Ishikawa (cell line): ENCODE measurements around the gene MOCS1.
A peak's percentile ranks its signal among the peaks of the same experiment; 100 is the strongest.

Source experiments
- CEBPB ChIP-seq: IDR thresholded peaks from 2 replicates; pipeline ENCODE4 v1.6.1; 2012
- CREB1 ChIP-seq: IDR thresholded peaks from 2 replicates; pipeline ENCODE4 v1.6.1; 2012; ENCODE audit warnings: low read depth
- EGR1 ChIP-seq: IDR thresholded peaks from 2 replicates; pipeline ENCODE4 v1.6.1; 2012
- EP300 ChIP-seq: IDR thresholded peaks from 2 replicates; pipeline ENCODE4 v1.6.1; 2012; ENCODE audit warnings: borderline replicate concordance
- FOXM1 ChIP-seq: IDR thresholded peaks from 2 replicates; pipeline ENCODE4 v1.6.1; 2012; ENCODE audit warnings: low read depth, borderline replicate concordance
- NFIC ChIP-seq: IDR thresholded peaks from 2 replicates; pipeline ENCODE4 v1.6.1; 2012
- RAD21 ChIP-seq: IDR thresholded peaks from 2 replicates; pipeline ENCODE4 v1.6.1; 2012; ENCODE audit warnings: low read depth
- TAF1 ChIP-seq: IDR thresholded peaks from 2 replicates; pipeline ENCODE4 v1.6.1; 2012; ENCODE audit warnings: low read depth, mild to moderate bottlenecking
- TCF12 ChIP-seq: IDR thresholded peaks from 2 replicates; pipeline ENCODE4 v1.6.1; 2012; ENCODE audit warnings: low read depth
- TEAD4 ChIP-seq: IDR thresholded peaks from 2 replicates; pipeline ENCODE4 v1.6.1; 2012
- YY1 ChIP-seq: IDR thresholded peaks from 2 replicates; pipeline ENCODE4 v1.6.1; 2012; ENCODE audit warnings: low read depth
- ZBTB7A ChIP-seq: IDR thresholded peaks from 2 replicates; pipeline ENCODE4 v1.6.1; 2012; ENCODE audit warnings: low read depth
- TF ChIP-seq, protein P1 (sequence below): IDR thresholded peaks from 2 replicates; pipeline ENCODE4 v1.6.1; 2012
- TF ChIP-seq, protein P2 (sequence below): IDR thresholded peaks from 2 replicates; pipeline ENCODE4 v1.6.1; 2012
- TF ChIP-seq, protein P3 (sequence below): IDR thresholded peaks from 2 replicates; pipeline ENCODE4 v1.6.1; 2012; ENCODE audit warnings: low read depth, mild to moderate bottlenecking

The MOCS1 gene

DNA sequence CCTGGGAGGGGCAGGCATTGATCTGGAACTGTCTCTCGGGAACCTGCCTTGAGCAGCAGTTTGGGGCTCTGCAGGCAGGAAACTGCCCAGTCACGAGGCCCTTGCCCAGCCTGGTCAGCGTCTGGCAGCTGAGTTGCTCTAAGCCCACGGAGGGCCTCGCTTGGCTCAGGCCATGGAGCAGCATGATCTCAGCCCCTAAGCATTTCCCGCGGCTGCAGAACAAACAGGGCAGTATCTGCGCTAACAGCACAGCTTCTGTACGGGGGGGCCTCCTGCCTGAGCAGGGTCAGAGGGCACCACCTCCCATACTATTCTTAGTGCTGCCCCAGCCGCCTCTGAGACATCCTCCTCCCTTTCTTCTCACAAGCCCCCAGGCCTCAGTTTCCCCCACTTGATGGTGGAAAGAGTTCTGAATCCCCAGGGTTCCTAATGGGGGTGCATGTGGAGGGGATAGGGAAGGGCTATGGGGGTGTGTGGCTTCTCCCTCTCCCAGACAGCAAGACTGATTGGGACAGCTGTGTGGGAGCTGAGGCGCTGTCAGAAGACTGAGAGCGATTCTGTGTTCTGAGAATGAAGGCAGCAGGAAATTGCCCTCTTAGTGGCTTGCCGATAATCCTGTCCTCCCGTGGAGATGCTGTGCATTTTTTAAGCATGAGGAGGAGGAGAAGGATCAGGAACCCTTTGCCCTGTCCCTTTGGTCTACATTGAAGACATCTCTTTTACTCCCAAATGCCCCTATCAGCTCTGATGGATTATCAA, 46.4 kb downstream of the MOCS1 start:
- TF ChIP-seq EP300, result no peak
- TF ChIP-seq, protein P1, sequence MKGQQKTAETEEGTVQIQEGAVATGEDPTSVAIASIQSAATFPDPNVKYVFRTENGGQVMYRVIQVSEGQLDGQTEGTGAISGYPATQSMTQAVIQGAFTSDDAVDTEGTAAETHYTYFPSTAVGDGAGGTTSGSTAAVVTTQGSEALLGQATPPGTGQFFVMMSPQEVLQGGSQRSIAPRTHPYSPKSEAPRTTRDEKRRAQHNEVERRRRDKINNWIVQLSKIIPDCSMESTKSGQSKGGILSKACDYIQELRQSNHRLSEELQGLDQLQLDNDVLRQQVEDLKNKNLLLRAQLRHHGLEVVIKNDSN, result 0 out of 2 replicates have a peak, but pooled peaks have one; percentile 35
- TF ChIP-seq, protein P2, sequence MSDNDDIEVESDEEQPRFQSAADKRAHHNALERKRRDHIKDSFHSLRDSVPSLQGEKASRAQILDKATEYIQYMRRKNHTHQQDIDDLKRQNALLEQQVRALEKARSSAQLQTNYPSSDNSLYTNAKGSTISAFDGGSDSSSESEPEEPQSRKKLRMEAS, result 0 out of 2 replicates have a peak, but pooled peaks have one; percentile 34

DNA sequence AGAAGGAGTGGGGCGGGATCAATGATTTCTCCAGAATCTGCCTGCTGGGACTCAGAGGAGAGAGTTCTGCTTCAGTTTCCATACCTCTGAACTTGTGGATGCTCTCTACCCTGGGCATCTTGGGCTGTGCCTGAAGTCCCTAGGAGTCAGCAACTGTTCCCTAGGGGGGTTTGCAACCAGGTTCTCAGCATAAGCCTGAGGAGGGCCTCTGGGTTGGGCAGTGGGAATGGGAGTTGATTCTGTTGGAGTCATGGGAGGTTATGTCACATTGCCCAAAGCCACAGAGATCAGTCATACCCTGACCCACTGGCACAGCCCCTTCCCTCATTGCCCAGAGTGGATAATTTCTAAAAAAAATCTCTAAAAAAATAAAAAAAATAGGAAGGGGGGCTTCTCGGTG, 47.4 kb downstream of the MOCS1 start:
- TF ChIP-seq TAF1, result no peak
- TF ChIP-seq, protein P1, result no peak

DNA sequence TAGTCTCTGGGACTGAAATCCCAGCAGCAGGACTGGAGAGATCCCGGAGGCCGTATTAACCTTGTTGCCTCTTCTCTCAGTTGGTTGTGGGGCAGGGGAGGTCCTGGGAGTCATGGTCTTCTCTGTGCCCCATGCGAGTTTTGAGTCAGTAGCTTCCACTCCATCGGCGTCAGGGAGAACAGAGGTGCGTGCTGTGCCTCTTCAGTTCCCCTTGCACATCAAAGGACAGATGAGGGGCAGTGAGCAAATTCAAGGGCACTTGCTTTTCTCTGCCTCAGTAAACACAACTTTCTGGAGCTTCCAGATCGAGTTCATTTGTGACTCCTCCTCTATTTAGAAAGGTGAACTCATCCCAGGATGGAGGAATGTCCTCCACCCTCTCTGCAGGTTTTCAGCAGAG, 48.6 kb downstream of the MOCS1 start:
- TF ChIP-seq YY1 (no peak), TAF1 (no peak), EP300 (no peak), CREB1 (no peak), TCF12 (no peak), CEBPB (no peak), TEAD4 (no peak), ZBTB7A (no peak), RAD21 (no peak), FOXM1 (no peak)
- TF ChIP-seq, protein P1, result no peak
- TF ChIP-seq, protein P2, result no peak

DNA sequence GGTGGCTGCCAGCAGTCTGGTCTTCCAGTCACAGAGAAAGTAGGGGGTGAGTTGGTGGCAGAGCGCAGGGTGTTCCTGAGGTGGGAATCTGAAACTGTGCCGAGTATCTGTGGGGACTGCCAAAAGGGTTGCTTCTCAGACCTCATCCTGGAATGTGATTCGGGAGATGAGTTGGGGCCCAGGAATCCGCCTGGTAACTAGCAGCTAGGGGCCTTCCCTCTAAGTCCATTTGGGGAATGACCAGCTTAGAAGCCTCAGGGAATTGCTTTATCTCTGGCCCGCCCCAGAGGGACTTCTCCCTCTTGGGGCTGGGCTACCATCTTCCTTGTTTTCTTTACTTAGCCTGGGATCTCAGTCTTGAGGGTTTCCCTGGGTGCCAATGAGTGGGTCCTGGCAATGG, 49.6 kb downstream of the MOCS1 start:
- TF ChIP-seq RAD21 (no peak), CEBPB (no peak), TCF12 (no peak), YY1 (no peak), TEAD4 (no peak), NFIC (no peak), CREB1 (no peak), ZBTB7A (no peak), FOXM1 (no peak), EGR1 (no peak), EP300 (no peak), TAF1 (no peak)
- TF ChIP-seq, protein P3, sequence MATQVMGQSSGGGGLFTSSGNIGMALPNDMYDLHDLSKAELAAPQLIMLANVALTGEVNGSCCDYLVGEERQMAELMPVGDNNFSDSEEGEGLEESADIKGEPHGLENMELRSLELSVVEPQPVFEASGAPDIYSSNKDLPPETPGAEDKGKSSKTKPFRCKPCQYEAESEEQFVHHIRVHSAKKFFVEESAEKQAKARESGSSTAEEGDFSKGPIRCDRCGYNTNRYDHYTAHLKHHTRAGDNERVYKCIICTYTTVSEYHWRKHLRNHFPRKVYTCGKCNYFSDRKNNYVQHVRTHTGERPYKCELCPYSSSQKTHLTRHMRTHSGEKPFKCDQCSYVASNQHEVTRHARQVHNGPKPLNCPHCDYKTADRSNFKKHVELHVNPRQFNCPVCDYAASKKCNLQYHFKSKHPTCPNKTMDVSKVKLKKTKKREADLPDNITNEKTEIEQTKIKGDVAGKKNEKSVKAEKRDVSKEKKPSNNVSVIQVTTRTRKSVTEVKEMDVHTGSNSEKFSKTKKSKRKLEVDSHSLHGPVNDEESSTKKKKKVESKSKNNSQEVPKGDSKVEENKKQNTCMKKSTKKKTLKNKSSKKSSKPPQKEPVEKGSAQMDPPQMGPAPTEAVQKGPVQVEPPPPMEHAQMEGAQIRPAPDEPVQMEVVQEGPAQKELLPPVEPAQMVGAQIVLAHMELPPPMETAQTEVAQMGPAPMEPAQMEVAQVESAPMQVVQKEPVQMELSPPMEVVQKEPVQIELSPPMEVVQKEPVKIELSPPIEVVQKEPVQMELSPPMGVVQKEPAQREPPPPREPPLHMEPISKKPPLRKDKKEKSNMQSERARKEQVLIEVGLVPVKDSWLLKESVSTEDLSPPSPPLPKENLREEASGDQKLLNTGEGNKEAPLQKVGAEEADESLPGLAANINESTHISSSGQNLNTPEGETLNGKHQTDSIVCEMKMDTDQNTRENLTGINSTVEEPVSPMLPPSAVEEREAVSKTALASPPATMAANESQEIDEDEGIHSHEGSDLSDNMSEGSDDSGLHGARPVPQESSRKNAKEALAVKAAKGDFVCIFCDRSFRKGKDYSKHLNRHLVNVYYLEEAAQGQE, result no peak
- TF ChIP-seq, protein P2, result no peak
- TF ChIP-seq, protein P1, result no peak

DNA sequence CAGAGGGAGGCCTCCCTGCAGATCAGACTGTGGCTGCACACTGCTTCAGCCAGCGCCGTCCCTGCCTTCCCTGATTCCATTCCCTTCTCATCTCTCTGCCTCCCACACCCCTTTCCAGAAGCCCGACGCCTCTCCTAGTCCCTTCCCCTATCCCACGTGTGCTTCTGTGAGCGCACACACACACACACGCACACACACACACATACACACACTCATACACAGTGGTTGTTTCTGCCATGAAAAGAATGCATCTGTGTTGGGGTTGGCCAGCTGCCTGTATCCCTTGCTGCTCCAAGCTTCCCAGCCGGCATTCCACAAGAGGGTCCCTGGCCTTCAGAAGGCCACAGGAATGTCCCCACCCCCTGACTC, 51.7 kb downstream of the MOCS1 start:
- TF ChIP-seq FOXM1 (no peak), YY1 (no peak), CREB1 (no peak), ZBTB7A (no peak), EP300 (no peak), NFIC (no peak), TEAD4 (no peak), EGR1 (no peak)
- TF ChIP-seq, protein P3, result no peak
- TF ChIP-seq, protein P1, result no peak
